Kidney (tissue), 14 donors: Measurements from ENCODE around the gene PRKCE. TPM values are rescaled to one million over a fixed set of nuclear protein-coding genes. Genes with fewer than 3 reads are reported as not detected.

Experiments
- DNase-seq, 5 donors: peaks; one replicate each; pipeline ENCODE4 v3.0.0-alpha.2; 2013 to 2020
- FAIRE-seq: peaks from 2 replicates; lab custom pipeline; 2012; peaks lifted over from hg19 to GRCh38; lab: Jason Lieb, UNC
- H3K27ac ChIP-seq, 2 donors: one replicate each; pipeline ENCODE4 v1.7.0; 2013; ENCODE audit warnings: low read depth in 2 of 2, low read length in 2 of 2, inconsistent platforms in 1 of 2
- H3K27me3 ChIP-seq: one replicate; pipeline ENCODE4 v1.7.1; 2013; ENCODE audit warnings: low read length, inconsistent platforms; ENCODE audit not compliant: control insufficient read depth, insufficient read depth
- H3K36me3 ChIP-seq, 3 donors: one replicate each; pipeline versions ENCODE4 v1.7.0 to v1.7.1; 2013; ENCODE audit warnings: low read length in 3 of 3, control low read depth in 1 of 3, inconsistent platforms in 1 of 3; ENCODE audit not compliant: insufficient read depth in 3 of 3, control insufficient read depth in 2 of 3
- H3K4me1 ChIP-seq, 3 donors: one replicate each; pipeline versions ENCODE4 v1.7.0 to v1.7.1; 2013; ENCODE audit warnings: low read length in 3 of 3, inconsistent platforms in 1 of 3, low read depth in 1 of 3; ENCODE audit not compliant: control insufficient read depth in 2 of 3, insufficient read depth in 2 of 3
- H3K4me3 ChIP-seq, 3 donors: one replicate each; pipeline versions ENCODE4 v1.7.0 to v1.8.1; 2013; ENCODE audit warnings: low read length in 3 of 3, control low read depth in 1 of 3, inconsistent platforms in 1 of 3
- H3K9ac ChIP-seq, 3 donors: one replicate each; pipeline versions ENCODE4 v1.7.0 to v1.7.1; 2013; ENCODE audit warnings: low read length in 3 of 3, control low read depth in 1 of 3, inconsistent platforms in 1 of 3
- H3K9me3 ChIP-seq, 3 donors: one replicate each; pipeline versions ENCODE4 v1.7.0 to v1.7.1; 2013; ENCODE audit warnings: low read length in 3 of 3, control low read depth in 1 of 3, inconsistent platforms in 1 of 3; ENCODE audit not compliant: control insufficient read depth in 2 of 3, insufficient read depth in 1 of 3
- intact Hi-C: fragments of 100-400 bp; cut with DNase I; formaldehyde crosslinking; loops from one replicate; pipeline ENCODE4 v1.11.1; 2022
- polyA plus RNA-seq: library from polyadenylated mRNA; stranded (reverse); fragments of 350-450 nt; fragmentation: Illumina TruSeq; extraction: RNeasy Lipid Tissue Mini Kit (QIAGEN cat#74804); gene quantifications from one replicate; pipeline ENCODE4 v1.2.3, GENCODE V29; 2014; ENCODE audit warnings: low read depth, low replicate concordance; ENCODE audit not compliant: insufficient read depth
- total RNA-seq: library from RNA; stranded (reverse); fragmentation: NEBNext Ultra II Directional; extraction: Animal tissue kit (Norgen Biotek cat#: 25700); gene quantifications from one replicate; pipeline ENCODE4 v1.2.1, GENCODE V29; 2021
- TF ChIP-seq, protein P1 (sequence below): IDR thresholded peaks from 3 replicates; pipeline ENCODE4 v1.5.1; 2012; ENCODE audit warnings: mild to moderate bottlenecking, moderate library complexity, borderline replicate concordance; ENCODE audit not compliant: insufficient read depth; ENCODE audit errors: extremely low read depth
- donor health status: control.
- donor health status: control.
- donor health status: control.
- donor health status: control.
- donor health status: control.
- donor health status: DM: yes; HTN: yes; CAD: no.
- donor health status: Normal renal cell carcinoma (clear cell type).

The PRKCE gene
- total and polyA plus RNA-seq, 2 donors from 2014 or later, result 11.1 to 27.3 TPM

DNA sequence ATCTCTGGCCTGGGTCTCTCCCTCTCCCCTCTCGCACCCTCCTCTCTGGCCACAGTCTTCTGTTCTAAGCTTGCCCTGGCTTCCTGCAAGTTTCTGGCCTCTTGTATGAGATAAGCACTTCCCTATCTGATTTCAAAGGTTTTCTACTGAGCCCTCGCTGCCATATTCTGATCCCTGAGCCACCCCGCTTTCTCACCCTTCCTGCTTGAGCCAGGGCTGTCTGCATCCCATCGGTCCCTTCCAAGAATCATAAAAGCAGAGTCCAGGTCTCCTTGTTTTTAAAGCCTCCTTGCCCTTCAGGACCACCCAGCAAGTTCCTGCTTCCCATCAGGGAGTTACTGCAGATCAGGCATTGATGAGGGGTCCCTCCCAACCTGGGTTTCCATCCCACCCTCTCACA, 110.2 kb downstream of the PRKCE start:
- no peak overlapping the region for H3K4me3 ChIP-seq
- H3K4me1 ChIP-seq, result peaks cover 0 to 7% (median 0%) of the 10 kb centered on the region in 3 donors
- TF ChIP-seq, protein P1, sequence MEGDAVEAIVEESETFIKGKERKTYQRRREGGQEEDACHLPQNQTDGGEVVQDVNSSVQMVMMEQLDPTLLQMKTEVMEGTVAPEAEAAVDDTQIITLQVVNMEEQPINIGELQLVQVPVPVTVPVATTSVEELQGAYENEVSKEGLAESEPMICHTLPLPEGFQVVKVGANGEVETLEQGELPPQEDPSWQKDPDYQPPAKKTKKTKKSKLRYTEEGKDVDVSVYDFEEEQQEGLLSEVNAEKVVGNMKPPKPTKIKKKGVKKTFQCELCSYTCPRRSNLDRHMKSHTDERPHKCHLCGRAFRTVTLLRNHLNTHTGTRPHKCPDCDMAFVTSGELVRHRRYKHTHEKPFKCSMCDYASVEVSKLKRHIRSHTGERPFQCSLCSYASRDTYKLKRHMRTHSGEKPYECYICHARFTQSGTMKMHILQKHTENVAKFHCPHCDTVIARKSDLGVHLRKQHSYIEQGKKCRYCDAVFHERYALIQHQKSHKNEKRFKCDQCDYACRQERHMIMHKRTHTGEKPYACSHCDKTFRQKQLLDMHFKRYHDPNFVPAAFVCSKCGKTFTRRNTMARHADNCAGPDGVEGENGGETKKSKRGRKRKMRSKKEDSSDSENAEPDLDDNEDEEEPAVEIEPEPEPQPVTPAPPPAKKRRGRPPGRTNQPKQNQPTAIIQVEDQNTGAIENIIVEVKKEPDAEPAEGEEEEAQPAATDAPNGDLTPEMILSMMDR, result no peak
- FAIRE-seq (no peak), DNase-seq (no peak)
- no peaks in the 10 kb centered on the region for H3K36me3 ChIP-seq
- intact Hi-C loops, result no loop called here
- no peaks in the 10 kb centered on the region for H3K9me3 ChIP-seq
- no peak overlapping the region for H3K9ac ChIP-seq
- H3K27ac ChIP-seq, result no peak overlapping the region
- no peaks in the 10 kb centered on the region for H3K27me3 ChIP-seq

DNA sequence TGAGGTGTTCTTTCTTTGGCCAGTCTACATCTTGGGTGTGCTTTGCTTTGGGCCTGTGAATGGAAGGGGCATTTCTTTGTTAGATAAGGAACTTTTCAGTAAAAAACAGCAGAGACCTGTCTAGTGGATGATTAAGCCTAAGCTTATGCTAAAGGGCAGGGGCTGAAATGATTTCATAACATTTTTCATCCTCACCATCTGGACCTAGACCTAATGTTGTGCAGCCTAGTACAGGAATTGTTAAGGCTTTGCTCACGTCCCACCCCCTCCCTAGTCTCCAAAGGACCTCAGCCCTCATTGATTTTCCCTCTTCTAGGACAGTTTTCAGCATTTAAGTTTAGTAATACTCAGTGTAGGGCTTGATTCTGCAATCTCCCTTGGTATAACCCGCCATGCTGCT, 111.8 kb downstream of the PRKCE start:
- no peak overlapping the region for H3K4me3 ChIP-seq
- H3K27ac ChIP-seq, result no peak overlapping the region
- no peaks in the 10 kb centered on the region for H3K27me3 ChIP-seq
- H3K9me3 ChIP-seq, result no peaks in the 10 kb centered on the region
- FAIRE-seq, result no peak
- intact Hi-C loops, result no loop called here
- H3K9ac ChIP-seq, result no peak overlapping the region
- H3K4me1 ChIP-seq, result peaks cover 0 to 7% (median 0%) of the 10 kb centered on the region in 3 donors
- TF ChIP-seq, protein P1, result no peak
- DNase-seq, result no peak
- H3K36me3 ChIP-seq, result no peaks in the 10 kb centered on the region

DNA sequence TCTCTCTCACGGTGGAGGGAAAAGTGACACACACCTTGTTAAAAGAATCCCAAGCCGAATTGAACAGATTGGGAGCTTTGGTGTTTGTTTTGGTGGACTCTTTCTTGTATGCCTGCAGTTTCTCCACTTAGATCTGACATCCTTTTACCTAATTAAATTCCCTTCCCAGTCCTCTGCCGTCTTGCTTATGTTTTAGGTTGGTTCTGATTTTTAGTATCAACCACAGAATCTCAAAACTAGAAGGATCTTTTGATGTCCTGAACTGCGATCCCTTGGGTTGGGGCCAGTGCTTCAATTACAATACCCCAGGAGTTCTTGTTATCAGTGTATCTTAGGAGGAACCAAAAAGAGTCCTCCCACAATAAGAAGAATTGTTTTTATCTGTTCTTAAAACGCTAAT, 112.3 kb downstream of the PRKCE start:
- H3K27ac ChIP-seq, result no peak overlapping the region
- H3K36me3 ChIP-seq, result no peaks in the 10 kb centered on the region
- FAIRE-seq, result no peak
- peaks cover 0 to 7% (median 0%) of the 10 kb centered on the region in 3 donors for H3K4me1 ChIP-seq
- no peaks in the 10 kb centered on the region for H3K9me3 ChIP-seq
- TF ChIP-seq, protein P1, result no peak
- DNase-seq, result no peak
- H3K9ac ChIP-seq, result no peak overlapping the region
- H3K4me3 ChIP-seq, result no peak overlapping the region
- H3K27me3 ChIP-seq, result no peaks in the 10 kb centered on the region
- intact Hi-C loops, result no loop called here
